GM19328 (cell line): Measurements from ENCODE around the gene ERG.

Source experiments
- ATAC-seq: cut with Tn5 transposase; IDR thresholded peaks from one replicate; pipeline ENCODE4 v1.9.1; 2021; ENCODE audit warnings: mild to moderate bottlenecking, moderate library complexity; ENCODE audit not compliant: unreplicated experiment

ERG gene

GRCh38 chr21:38396325-38396724 is 102.0 kb downstream of the ERG start:
- no peak for ATAC-seq

GRCh38 chr21:38395581-38395980 is 102.7 kb downstream of the ERG start:
- no peak for ATAC-seq

GRCh38 chr21:38392661-38393060 is 105.6 kb downstream of the ERG start:
- ATAC-seq: no peak

- ATAC-seq: no peak
Measured at GRCh38 chr21:38389896-38390295, 108.4 kb downstream of the ERG start.

GRCh38 chr21:38389354-38389676 is 109.0 kb downstream of the ERG start:
- ATAC-seq: no peak

- ATAC-seq: no peak
Measured at GRCh38 chr21:38388647-38389353, 109.5 kb downstream of the ERG start.

- ATAC-seq: no peak
Measured at GRCh38 chr21:38388203-38388602, 110.1 kb downstream of the ERG start.

GRCh38 chr21:38386967-38387366 is 111.3 kb downstream of the ERG start:
- no peak for ATAC-seq

GRCh38 chr21:38385427-38386175 is 112.7 kb downstream of the ERG start:
- no peak for ATAC-seq

GRCh38 chr21:38384675-38385426 is 113.4 kb downstream of the ERG start:
- ATAC-seq: no peak

- no peak for ATAC-seq
Measured at GRCh38 chr21:38384238-38384560, 114.1 kb downstream of the ERG start.

- no peak for ATAC-seq
Measured at GRCh38 chr21:38383411-38384237, 114.7 kb downstream of the ERG start.

- ATAC-seq: no peak
Measured at GRCh38 chr21:38380481-38381137, 117.7 kb downstream of the ERG start.

- ATAC-seq: no peak
Measured at GRCh38 chr21:38379147-38379546, 119.1 kb downstream of the ERG start.

GRCh38 chr21:38377165-38378088 is 120.8 kb downstream of the ERG start:
- no peak for ATAC-seq

GRCh38 chr21:38376693-38377092 is 121.6 kb downstream of the ERG start:
- ATAC-seq: no peak

GRCh38 chr21:38376235-38376634 is 122.0 kb downstream of the ERG start:
- no peak for ATAC-seq

GRCh38 chr21:38367646-38368045 is 130.6 kb downstream of the ERG start:
- no peak for ATAC-seq

GRCh38 chr21:38365521-38365920 is 132.8 kb downstream of the ERG start:
- ATAC-seq: no peak

GRCh38 chr21:38363693-38364092 is 134.6 kb downstream of the ERG start:
- no peak for ATAC-seq
